Vagina (tissue), 2 donors: Measurements from ENCODE around the gene CDH4.

ENCODE experiments used
- POLR2AphosphoS5 ChIP-seq, 2 donors: sonication (generic); formaldehyde crosslinking; IDR thresholded peaks; one replicate each; pipeline ENCODE4 v1.9.0; 2017; ENCODE audit warnings: antibody characterized with exemption in 2 of 2, mild to moderate bottlenecking in 2 of 2, low read depth in 1 of 2; ENCODE audit not compliant: insufficient read depth in 1 of 2
- TF ChIP-seq, protein P1 (sequence below), 3 experiments: fragments of 450-650 bp in 2 of 3; fragments of 200-600 bp in 1 of 3; sonication (generic) in 1 of 3; IDR thresholded peaks; one replicate each; pipeline ENCODE4 v1.5.1; 2017 to 2019; ENCODE audit warnings: antibody characterized with exemption in 3 of 3, mild to moderate bottlenecking in 2 of 3, moderate library complexity in 2 of 3

DNA sequence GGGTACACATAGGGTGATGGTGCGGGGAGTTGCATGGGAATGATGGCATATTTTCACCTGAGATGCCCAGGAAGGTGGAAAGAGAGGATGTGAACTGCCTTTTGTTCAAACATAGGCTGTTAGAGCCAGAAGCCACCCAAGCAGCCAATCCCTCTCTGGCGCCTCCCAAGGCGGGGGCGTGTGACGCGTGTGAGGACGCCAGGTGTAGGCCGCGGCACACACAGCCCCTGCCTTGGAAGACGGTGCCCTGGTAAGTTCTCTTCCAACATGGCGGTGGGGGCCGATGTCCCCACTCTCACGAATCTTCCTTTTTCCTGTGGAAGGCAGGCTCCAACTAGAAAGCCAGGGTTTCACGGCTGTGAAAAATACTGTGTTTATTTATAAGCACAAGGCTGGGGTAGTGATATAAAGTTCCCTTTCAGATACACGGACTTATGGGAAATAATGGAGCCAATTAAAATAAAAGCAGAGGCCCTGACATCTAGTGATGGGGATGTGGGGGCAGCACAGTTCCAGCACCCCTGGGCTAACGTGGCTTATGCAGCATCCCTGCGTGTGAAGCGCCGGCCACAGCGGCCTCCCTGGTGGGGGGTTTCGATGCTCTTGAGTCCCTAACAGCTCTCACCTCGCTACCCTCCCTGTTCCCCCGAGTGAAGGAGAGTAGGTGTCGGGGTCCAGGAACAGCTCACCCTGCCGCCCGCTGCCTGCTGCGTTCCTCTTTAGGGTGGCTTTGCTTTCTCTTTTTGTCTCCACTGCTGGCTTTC lies 28.3 kb downstream of the CDH4 start:
- TF ChIP-seq POLR2AphosphoS5 (IDR thresholded peaks at IDR 0.05; ENCODE audit: insufficient read depth in 1 of 2, low read depth in 1 of 2): no peak
- TF ChIP-seq, protein P1, sequence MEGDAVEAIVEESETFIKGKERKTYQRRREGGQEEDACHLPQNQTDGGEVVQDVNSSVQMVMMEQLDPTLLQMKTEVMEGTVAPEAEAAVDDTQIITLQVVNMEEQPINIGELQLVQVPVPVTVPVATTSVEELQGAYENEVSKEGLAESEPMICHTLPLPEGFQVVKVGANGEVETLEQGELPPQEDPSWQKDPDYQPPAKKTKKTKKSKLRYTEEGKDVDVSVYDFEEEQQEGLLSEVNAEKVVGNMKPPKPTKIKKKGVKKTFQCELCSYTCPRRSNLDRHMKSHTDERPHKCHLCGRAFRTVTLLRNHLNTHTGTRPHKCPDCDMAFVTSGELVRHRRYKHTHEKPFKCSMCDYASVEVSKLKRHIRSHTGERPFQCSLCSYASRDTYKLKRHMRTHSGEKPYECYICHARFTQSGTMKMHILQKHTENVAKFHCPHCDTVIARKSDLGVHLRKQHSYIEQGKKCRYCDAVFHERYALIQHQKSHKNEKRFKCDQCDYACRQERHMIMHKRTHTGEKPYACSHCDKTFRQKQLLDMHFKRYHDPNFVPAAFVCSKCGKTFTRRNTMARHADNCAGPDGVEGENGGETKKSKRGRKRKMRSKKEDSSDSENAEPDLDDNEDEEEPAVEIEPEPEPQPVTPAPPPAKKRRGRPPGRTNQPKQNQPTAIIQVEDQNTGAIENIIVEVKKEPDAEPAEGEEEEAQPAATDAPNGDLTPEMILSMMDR (IDR thresholded peaks at IDR 0.05): no peak
